ENCODE data around the gene GABRD.

Gene GABRD

GRCh38 chr1:2021550-2021949 lies 2.4 kb downstream of the GABRD start:
- no peak for TF ChIP-seq CTCF (IDR thresholded peaks at IDR 0.05; ENCODE audit: control extremely low read depth, extremely low read depth, low read depth, missing control alignments)
- CTCF ChIA-PET = interaction anchor here (2.7 kb wide), 1 partner anchor 23 kb away, joined by 10 read pairs; no protein-coding TSS in a partner anchor
- DNase-seq (ENCODE audit: extremely low spot score) = no peak
- POLR2A ChIA-PET = no interaction called here

- no peak for TF ChIP-seq CTCF (IDR thresholded peaks at IDR 0.05; ENCODE audit: control extremely low read depth, extremely low read depth, low read depth, missing control alignments)
- POLR2A ChIA-PET = no interaction called here
- no peak for DNase-seq (ENCODE audit: extremely low spot score)
- CTCF ChIA-PET = interaction anchor here (2.7 kb wide), 1 partner anchor 22 kb away, joined by 10 read pairs; no protein-coding TSS in a partner anchor
Observed at GRCh38 chr1:2022063-2022770, 3.1 kb downstream of the GABRD start.

- no peak for DNase-seq (ENCODE audit: extremely low spot score)
- ChIA-PET CTCF (no interaction called here), POLR2A (no interaction called here)
- TF ChIP-seq CTCF (IDR thresholded peaks at IDR 0.05; ENCODE audit: control extremely low read depth, extremely low read depth, low read depth, missing control alignments) = no peak
Observed at GRCh38 chr1:2023187-2023586, 4.0 kb downstream of the GABRD start.

- no peak for TF ChIP-seq CTCF (IDR thresholded peaks at IDR 0.05; ENCODE audit: control extremely low read depth, extremely low read depth, low read depth, missing control alignments)
- POLR2A ChIA-PET = no interaction called here
- no peak for DNase-seq (ENCODE audit: extremely low spot score)
- CTCF ChIA-PET = no interaction called here
Observed at GRCh38 chr1:2024451-2024850, 5.3 kb downstream of the GABRD start.

- TF ChIP-seq CTCF (IDR thresholded peaks at IDR 0.05; ENCODE audit: control extremely low read depth, extremely low read depth, low read depth, missing control alignments) = no peak
Observed at GRCh38 chr1:2024887-2025286, 5.7 kb downstream of the GABRD start.

GRCh38 chr1:2025491-2025981 lies 6.4 kb downstream of the GABRD start:
- CTCF ChIA-PET = interaction anchor here (2.5 kb wide), 1 partner anchor 19 kb away, joined by 7 read pairs; no protein-coding TSS in a partner anchor
- TF ChIP-seq CTCF (IDR thresholded peaks at IDR 0.05; ENCODE audit: control extremely low read depth, extremely low read depth, low read depth, missing control alignments) = no peak
- POLR2A ChIA-PET = no interaction called here
- no peak for DNase-seq (ENCODE audit: extremely low spot score)

More at GRCh38 chr1:2024887-2025286, 5.7 kb downstream of the GABRD start:
- POLR2A ChIA-PET = no interaction called here
- CTCF ChIA-PET = no interaction called here
- DNase-seq (ENCODE audit: extremely low spot score) = no peak

All from GM10248 (cell line).